GM12878 (cell line): ENCODE measurements around the gene TGFBR1. TPM values are rescaled to one million over a fixed set of nuclear protein-coding genes. Genes with fewer than 3 reads are reported as not detected.

Source experiments
- ATAC-seq: fragments of 200-7000 bp; cut with Tn5 transposase; 3 replicates; pipeline ENCODE4 v1.9.1; 2020; ENCODE audit warnings: mild to moderate bottlenecking, moderate library complexity
- BruUV-seq: library from RNA; stranded (reverse); fragments of 400-500 nt; replicated peaks from 2 replicates; lab custom pipeline; 2021; lab: Mats Ljungman, UMichigan
- CTCF ChIA-PET: fragments of 300-600 bp; sonication (Branson Sonifier 250); formaldehyde crosslinking; extraction: SDS; loops from one replicate; lab custom pipeline; 2021; ENCODE audit warnings: inconsistent platforms; lab: Yijun Ruan, JAX
- POLR2A ChIA-PET: fragments of 350-600 bp; formaldehyde crosslinking; extraction: SDS; loops from one replicate; lab custom pipeline; 2021; ENCODE audit warnings: inconsistent platforms; lab: Charles Lee
- RAD21 ChIA-PET: fragments of 300-600 bp; sonication (Branson Sonifier 250); formaldehyde crosslinking; loops from one replicate; lab custom pipeline; 2023; ENCODE audit warnings: antibody characterized with exemption; ENCODE audit not compliant: unreplicated experiment; lab: Charles Lee
- SMC1A ChIA-PET: fragments of 300-600 bp; sonication (Branson Sonifier 250); formaldehyde crosslinking; loops from one replicate; lab custom pipeline; 2023; ENCODE audit not compliant: unreplicated experiment, uncharacterized antibody; lab: Charles Lee
- DNase-seq: peaks from one replicate; pipeline ENCODE4 v3.0.0-alpha.2; 2011; ENCODE audit warnings: low read depth, low spot score
- FAIRE-seq: peaks from 3 replicates; lab custom pipeline; 2011; peaks lifted over from hg19 to GRCh38; lab: Jason Lieb, UNC
- H2AFZ ChIP-seq: 2 replicates; pipeline ENCODE4 v1.6.0; 2011; ENCODE audit warnings: low read depth, low read length, control low read depth; ENCODE audit not compliant: control insufficient read depth
- H3K27ac ChIP-seq: 2 replicates; pipeline ENCODE4 v1.5.1; 2011; ENCODE audit warnings: control low read depth; ENCODE audit not compliant: control insufficient read depth, insufficient read depth
- H3K27me3 ChIP-seq, 2 experiments: replicated peaks in 1 of 2; 2 replicates each; pipeline versions ENCODE4 v1.6.0 to v1.6.1; 2011; ENCODE audit warnings: low read length in 1 of 2; ENCODE audit not compliant: control insufficient read depth in 2 of 2, insufficient read depth in 2 of 2
- H3K36me3 ChIP-seq, 2 experiments: 2 replicates each; pipeline ENCODE4 v1.5.1; 2011; ENCODE audit warnings: low read length in 1 of 2; ENCODE audit not compliant: control insufficient read depth in 2 of 2, insufficient read depth in 2 of 2
- H3K4me1 ChIP-seq: 2 replicates; pipeline ENCODE4 v1.6.1; 2011; ENCODE audit warnings: mild to moderate bottlenecking, low read length, moderate library complexity, mixed read lengths; ENCODE audit not compliant: control insufficient read depth, insufficient read depth
- H3K4me2 ChIP-seq: 2 replicates; pipeline ENCODE4 v1.6.0; 2011; ENCODE audit warnings: control low read depth; ENCODE audit not compliant: control insufficient read depth, insufficient read depth
- H3K4me3 ChIP-seq: fragments of 200-600 bp; sonication (generic); 2 replicates; pipeline ENCODE4 v1.5.1; 2016
- H3K79me2 ChIP-seq: 2 replicates; pipeline ENCODE4 v1.6.0; 2011; ENCODE audit warnings: low read length; ENCODE audit not compliant: control insufficient read depth, insufficient read depth
- H3K9ac ChIP-seq: 2 replicates; pipeline ENCODE4 v1.8.0; 2011; ENCODE audit warnings: low read length, control low read depth, mixed read lengths; ENCODE audit not compliant: control insufficient read depth, insufficient read depth
- H3K9me3 ChIP-seq: replicated peaks from 3 replicates; pipeline ENCODE4 v1.5.1; 2011; ENCODE audit warnings: mild to moderate bottlenecking, low read length; ENCODE audit not compliant: control insufficient read depth, insufficient read depth
- H4K20me1 ChIP-seq: 2 replicates; pipeline ENCODE4 v1.6.0; 2011; ENCODE audit not compliant: control insufficient read depth, insufficient read depth
- BMI1 ChIP-seq: fragments of 450-650 bp; IDR thresholded peaks from 2 replicates; pipeline ENCODE4 v1.6.1; 2016; ENCODE audit warnings: mild to moderate bottlenecking, moderate library complexity, borderline replicate concordance
- EED ChIP-seq: sonication (generic); IDR thresholded peaks from 2 replicates; pipeline ENCODE4 v1.6.1; 2016; ENCODE audit warnings: antibody characterized with exemption, low read depth
- ESRRA ChIP-seq: IDR thresholded peaks from 2 replicates; pipeline ENCODE4 v1.6.1; 2012; ENCODE audit warnings: mild to moderate bottlenecking, low read length, improper control_type of control experiment
- FOXM1 ChIP-seq: IDR thresholded peaks from 2 replicates; pipeline ENCODE4 v1.6.1; 2012; ENCODE audit warnings: low read depth, mild to moderate bottlenecking, inconsistent platforms, low read length, moderate library complexity
- GABPA ChIP-seq: IDR thresholded peaks from 2 replicates; pipeline ENCODE4 v1.6.1; 2014; ENCODE audit warnings: antibody characterized with exemption, low read depth, mild to moderate bottlenecking, inconsistent platforms
- MYC ChIP-seq: IDR thresholded peaks from 2 replicates; pipeline ENCODE4 v1.6.1; 2011; ENCODE audit warnings: mild to moderate bottlenecking, low read length, moderate library complexity, inconsistent platforms; ENCODE audit not compliant: insufficient read depth, insufficient replicate concordance, insufficient read length, severe bottlenecking
- NR2F1 ChIP-seq: fragments of 450-650 bp; conservative IDR thresholded peaks from 2 replicates; pipeline ENCODE4 v1.6.1; 2017; ENCODE audit warnings: mild to moderate bottlenecking
- RAD21 ChIP-seq: IDR thresholded peaks from 2 replicates; pipeline ENCODE4 v1.6.1; 2011; ENCODE audit warnings: mild to moderate bottlenecking, low read depth, low read length, moderate library complexity; ENCODE audit not compliant: insufficient read depth
- SMARCA5 ChIP-seq: fragments of 450-650 bp; IDR thresholded peaks from 2 replicates; pipeline ENCODE4 v1.6.1; 2017; ENCODE audit warnings: mild to moderate bottlenecking
- TARDBP ChIP-seq: IDR thresholded peaks from 2 replicates; pipeline ENCODE4 v1.6.1; 2016; ENCODE audit warnings: borderline replicate concordance
- WGBS: methylation state at CpG from one replicate; pipeline ENCODE4 v1.1.6; 2016; ENCODE audit warnings: low lambda C conversion rate; ENCODE audit not compliant: insufficient replicate concordance, insufficient coverage; ENCODE audit errors: missing lambda C conversion rate; 5-methylcytosine and 5-hydroxymethylcytosine counted together
- in situ Hi-C: fragments of 300-500 bp; cut with MboI; formaldehyde crosslinking; loops from 9 replicates; pipeline ENCODE4 v1.14.3; 2018; ENCODE audit warnings: mixed read lengths
- intact Hi-C: fragments of 100-400 bp; cut with micrococcal nuclease; formaldehyde crosslinking; loops from one replicate; pipeline ENCODE4 v1.14.2; 2022; ENCODE audit not compliant: unreplicated experiment
- polyA plus RNA-seq, 11 experiments: library from polyadenylated mRNA; depleted of rRNA in 4 of 11; unstranded in 6 of 11; stranded (reverse) in 5 of 11; fragments of >200 nt; fragmentation: Nextera tagmentation in 4 of 11; fragmentation: Illumina TruSeq in 1 of 11; extraction: Ambion mirVana in 4 of 11; extraction: Trizol in 1 of 11; gene quantifications; 1 replicate in 1 of 11; 2 replicates in 10 of 11; pipeline versions ENCODE4 v1.2.1 to v1.2.3, GENCODE V29; 2011 to 2016; ENCODE audit warnings: inconsistent platforms in 2 of 11, missing spikeins in 2 of 11, low read depth in 1 of 11
- total RNA-seq, 4 experiments: library from RNA; depleted of rRNA in 3 of 4; stranded (reverse); fragments of >200 nt in 3 of 4; fragmentation: Illumina TruSeq in 1 of 4; extraction: Trizol in 1 of 4; gene quantifications; 2 replicates each; pipeline versions ENCODE4 v1.2.1 to v1.2.3, GENCODE V29; 2013 to 2021
- TF ChIP-seq, protein P1 (sequence below): fragments of 150-350 bp; IDR thresholded peaks from 2 replicates; pipeline ENCODE4 v1.6.1; 2016; ENCODE audit warnings: low read depth, low read length
- TF ChIP-seq, protein P2 (sequence below): fragments of 450-650 bp; IDR thresholded peaks from 2 replicates; pipeline ENCODE4 v1.6.1; 2017; ENCODE audit warnings: mild to moderate bottlenecking, low read depth, inconsistent platforms; ENCODE audit not compliant: poor library complexity, severe bottlenecking

The TGFBR1 gene
- total and polyA plus RNA-seq, 10 of the 15 experiments (the other 5 are each of a cell fraction or from before 2014, with no cell fraction given) = 2.9 to 27.2 (median 16.6) TPM

DNA sequence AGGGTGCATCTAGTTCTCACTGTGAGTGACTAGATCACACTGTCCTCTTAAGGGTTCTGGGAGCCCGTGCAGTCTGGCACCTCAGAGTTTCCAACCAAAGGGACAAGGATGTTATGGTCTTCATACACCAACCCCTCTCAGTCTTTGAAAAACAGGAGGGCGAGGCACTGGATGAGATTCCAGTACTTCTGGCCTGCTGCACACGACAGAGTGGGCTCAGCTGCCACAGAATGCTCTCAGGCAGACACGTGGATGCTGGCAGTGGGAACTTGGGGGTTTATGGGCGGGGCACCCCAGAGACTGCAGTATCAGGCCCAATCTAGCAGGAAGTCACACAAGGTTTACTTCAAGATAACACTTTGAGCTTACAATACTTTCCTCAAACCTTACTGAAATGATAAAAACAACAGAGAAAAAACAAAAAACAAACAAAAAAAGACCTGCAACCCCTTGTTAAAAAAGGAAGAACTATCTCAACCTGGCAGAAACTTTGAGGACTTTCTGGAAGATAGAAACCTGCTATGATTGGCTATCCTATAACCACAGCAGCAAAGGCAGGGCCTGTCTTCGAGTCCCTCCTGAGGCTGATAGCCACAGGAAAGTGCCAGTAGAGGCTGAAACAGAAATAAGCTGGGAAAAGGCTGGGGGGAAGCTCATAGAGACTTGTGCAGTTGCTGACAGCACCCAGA is 28.3 kb upstream of the TGFBR1 start:
- H4K20me1 ChIP-seq = no peaks in the 10 kb centered on the region
- POLR2A ChIA-PET = no interaction called here
- no peak overlapping the region for H3K9ac ChIP-seq
- H3K27ac ChIP-seq = no peak overlapping the region
- intact Hi-C loops (no loop called here), in situ Hi-C loops (no loop called here)
- H3K27me3 ChIP-seq = no peaks in the 10 kb centered on the region
- SMC1A ChIA-PET = interaction anchor here (1.3 kb wide), 1 partner anchor 9 kb away, joined by 5 read pairs; no protein-coding TSS in a partner anchor
- H3K4me3 ChIP-seq = no peak overlapping the region
- no TSS peak for BruUV-seq
- no peak for FAIRE-seq
- WGBS = 31% methylated on average over 6 of the region's 6 CpGs
- DNase-seq = no peak
- peak overlapping the region; percentile 71 for H2AFZ ChIP-seq
- CTCF ChIA-PET = interaction anchor here (0.9 to 1.1 kb wide), 2 partner anchors 12 to 64 kb away, joined by 3 read pairs; no protein-coding TSS in a partner anchor
- peak overlapping the region; percentile 18; the same call in 1 of the 2 replicates for H3K4me2 ChIP-seq
- H3K79me2 ChIP-seq = no peaks in the 10 kb centered on the region
- H3K9me3 ChIP-seq = no peaks in the 10 kb centered on the region
- H3K36me3 ChIP-seq = no peaks in the 10 kb centered on the region
- peak; percentile 44; the same call in 2 of the 3 replicates for ATAC-seq
- RAD21 ChIA-PET = interaction anchor here (0.9 kb wide), 1 partner anchor 75 kb away, joined by 3 read pairs; no protein-coding TSS in a partner anchor
- TF ChIP-seq, protein P1, sequence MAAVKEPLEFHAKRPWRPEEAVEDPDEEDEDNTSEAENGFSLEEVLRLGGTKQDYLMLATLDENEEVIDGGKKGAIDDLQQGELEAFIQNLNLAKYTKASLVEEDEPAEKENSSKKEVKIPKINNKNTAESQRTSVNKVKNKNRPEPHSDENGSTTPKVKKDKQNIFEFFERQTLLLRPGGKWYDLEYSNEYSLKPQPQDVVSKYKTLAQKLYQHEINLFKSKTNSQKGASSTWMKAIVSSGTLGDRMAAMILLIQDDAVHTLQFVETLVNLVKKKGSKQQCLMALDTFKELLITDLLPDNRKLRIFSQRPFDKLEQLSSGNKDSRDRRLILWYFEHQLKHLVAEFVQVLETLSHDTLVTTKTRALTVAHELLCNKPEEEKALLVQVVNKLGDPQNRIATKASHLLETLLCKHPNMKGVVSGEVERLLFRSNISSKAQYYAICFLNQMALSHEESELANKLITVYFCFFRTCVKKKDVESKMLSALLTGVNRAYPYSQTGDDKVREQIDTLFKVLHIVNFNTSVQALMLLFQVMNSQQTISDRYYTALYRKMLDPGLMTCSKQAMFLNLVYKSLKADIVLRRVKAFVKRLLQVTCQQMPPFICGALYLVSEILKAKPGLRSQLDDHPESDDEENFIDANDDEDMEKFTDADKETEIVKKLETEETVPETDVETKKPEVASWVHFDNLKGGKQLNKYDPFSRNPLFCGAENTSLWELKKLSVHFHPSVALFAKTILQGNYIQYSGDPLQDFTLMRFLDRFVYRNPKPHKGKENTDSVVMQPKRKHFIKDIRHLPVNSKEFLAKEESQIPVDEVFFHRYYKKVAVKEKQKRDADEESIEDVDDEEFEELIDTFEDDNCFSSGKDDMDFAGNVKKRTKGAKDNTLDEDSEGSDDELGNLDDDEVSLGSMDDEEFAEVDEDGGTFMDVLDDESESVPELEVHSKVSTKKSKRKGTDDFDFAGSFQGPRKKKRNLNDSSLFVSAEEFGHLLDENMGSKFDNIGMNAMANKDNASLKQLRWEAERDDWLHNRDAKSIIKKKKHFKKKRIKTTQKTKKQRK = no peak
- no peak for TF ChIP-seq EED
- TF ChIP-seq, protein P2, sequence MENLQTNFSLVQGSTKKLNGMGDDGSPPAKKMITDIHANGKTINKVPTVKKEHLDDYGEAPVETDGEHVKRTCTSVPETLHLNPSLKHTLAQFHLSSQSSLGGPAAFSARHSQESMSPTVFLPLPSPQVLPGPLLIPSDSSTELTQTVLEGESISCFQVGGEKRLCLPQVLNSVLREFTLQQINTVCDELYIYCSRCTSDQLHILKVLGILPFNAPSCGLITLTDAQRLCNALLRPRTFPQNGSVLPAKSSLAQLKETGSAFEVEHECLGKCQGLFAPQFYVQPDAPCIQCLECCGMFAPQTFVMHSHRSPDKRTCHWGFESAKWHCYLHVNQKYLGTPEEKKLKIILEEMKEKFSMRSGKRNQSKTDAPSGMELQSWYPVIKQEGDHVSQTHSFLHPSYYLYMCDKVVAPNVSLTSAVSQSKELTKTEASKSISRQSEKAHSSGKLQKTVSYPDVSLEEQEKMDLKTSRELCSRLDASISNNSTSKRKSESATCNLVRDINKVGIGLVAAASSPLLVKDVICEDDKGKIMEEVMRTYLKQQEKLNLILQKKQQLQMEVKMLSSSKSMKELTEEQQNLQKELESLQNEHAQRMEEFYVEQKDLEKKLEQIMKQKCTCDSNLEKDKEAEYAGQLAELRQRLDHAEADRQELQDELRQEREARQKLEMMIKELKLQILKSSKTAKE = no peak
- TF ChIP-seq RAD21 = no peak
- no peak for TF ChIP-seq FOXM1
- no peak for TF ChIP-seq NR2F1
- no peak for TF ChIP-seq GABPA
- TF ChIP-seq ESRRA = no peak
- TF ChIP-seq SMARCA5 = no peak
- TF ChIP-seq MYC = no peak
- TF ChIP-seq BMI1 = no peak
- TF ChIP-seq TARDBP = no peak
- peaks cover 6% of the 10 kb centered on the region; the same call in 1 of the 2 replicates for H3K4me1 ChIP-seq
